ENCODE data around the gene PHC2. TPM values are rescaled to one million over a fixed set of nuclear protein-coding genes. Genes with fewer than 3 reads are reported as not detected.

PHC2 gene
- total and polyA plus RNA-seq, 9 of the 15 experiments (the other 6 are each of a cell fraction or from before 2014, with no cell fraction given) = 3.1 to 67.6 (median 34.6) TPM

GRCh38 chr1:33361532-33362235 is 69.2 kb downstream of the PHC2 start (continued):
- TF ChIP-seq, protein P1, sequence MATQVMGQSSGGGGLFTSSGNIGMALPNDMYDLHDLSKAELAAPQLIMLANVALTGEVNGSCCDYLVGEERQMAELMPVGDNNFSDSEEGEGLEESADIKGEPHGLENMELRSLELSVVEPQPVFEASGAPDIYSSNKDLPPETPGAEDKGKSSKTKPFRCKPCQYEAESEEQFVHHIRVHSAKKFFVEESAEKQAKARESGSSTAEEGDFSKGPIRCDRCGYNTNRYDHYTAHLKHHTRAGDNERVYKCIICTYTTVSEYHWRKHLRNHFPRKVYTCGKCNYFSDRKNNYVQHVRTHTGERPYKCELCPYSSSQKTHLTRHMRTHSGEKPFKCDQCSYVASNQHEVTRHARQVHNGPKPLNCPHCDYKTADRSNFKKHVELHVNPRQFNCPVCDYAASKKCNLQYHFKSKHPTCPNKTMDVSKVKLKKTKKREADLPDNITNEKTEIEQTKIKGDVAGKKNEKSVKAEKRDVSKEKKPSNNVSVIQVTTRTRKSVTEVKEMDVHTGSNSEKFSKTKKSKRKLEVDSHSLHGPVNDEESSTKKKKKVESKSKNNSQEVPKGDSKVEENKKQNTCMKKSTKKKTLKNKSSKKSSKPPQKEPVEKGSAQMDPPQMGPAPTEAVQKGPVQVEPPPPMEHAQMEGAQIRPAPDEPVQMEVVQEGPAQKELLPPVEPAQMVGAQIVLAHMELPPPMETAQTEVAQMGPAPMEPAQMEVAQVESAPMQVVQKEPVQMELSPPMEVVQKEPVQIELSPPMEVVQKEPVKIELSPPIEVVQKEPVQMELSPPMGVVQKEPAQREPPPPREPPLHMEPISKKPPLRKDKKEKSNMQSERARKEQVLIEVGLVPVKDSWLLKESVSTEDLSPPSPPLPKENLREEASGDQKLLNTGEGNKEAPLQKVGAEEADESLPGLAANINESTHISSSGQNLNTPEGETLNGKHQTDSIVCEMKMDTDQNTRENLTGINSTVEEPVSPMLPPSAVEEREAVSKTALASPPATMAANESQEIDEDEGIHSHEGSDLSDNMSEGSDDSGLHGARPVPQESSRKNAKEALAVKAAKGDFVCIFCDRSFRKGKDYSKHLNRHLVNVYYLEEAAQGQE (IDR thresholded peaks at IDR 0.05; ENCODE audit: borderline replicate concordance) = no peak
- TF ChIP-seq, protein P1 (CRISPR knock-in tag; IDR thresholded peaks at IDR 0.05; ENCODE audit: low read depth) = no peak
- TF ChIP-seq GABPA (tag; conservative IDR thresholded peaks at IDR 0.05; ENCODE audit: low read depth) (peak; percentile 72), WHSC1 (IDR thresholded peaks at IDR 0.05; ENCODE audit: low read length) (no peak), KAT8 (IDR thresholded peaks at IDR 0.05; ENCODE audit: low read depth) (no peak), TSC22D4 (tag; IDR thresholded peaks at IDR 0.05) (no peak), FOS (IDR thresholded peaks at IDR 0.05; ENCODE audit: extremely low read depth, insufficient read length) (no peak), VEZF1 (CRISPR knock-in tag; IDR thresholded peaks at IDR 0.05) (peak; percentile 64; the same call in 1 of the 2 replicates), ZBTB1 (CRISPR knock-in tag; IDR thresholded peaks at IDR 0.05; ENCODE audit: borderline replicate concordance, low read depth) (no peak), ZSCAN29 (IDR thresholded peaks at IDR 0.05) (no peak), NEUROD1 (IDR thresholded peaks at IDR 0.05; ENCODE audit: borderline replicate concordance, low read depth, low read length, partially characterized antibody) (no peak), CBX2 (IDR thresholded peaks at IDR 0.05; ENCODE audit: insufficient read depth, low read length, poor library complexity, severe bottlenecking) (no peak), BDP1 (IDR thresholded peaks at IDR 0.05; ENCODE audit: insufficient read depth, insufficient read length) (no peak)
- TF ChIP-seq, protein P2, sequence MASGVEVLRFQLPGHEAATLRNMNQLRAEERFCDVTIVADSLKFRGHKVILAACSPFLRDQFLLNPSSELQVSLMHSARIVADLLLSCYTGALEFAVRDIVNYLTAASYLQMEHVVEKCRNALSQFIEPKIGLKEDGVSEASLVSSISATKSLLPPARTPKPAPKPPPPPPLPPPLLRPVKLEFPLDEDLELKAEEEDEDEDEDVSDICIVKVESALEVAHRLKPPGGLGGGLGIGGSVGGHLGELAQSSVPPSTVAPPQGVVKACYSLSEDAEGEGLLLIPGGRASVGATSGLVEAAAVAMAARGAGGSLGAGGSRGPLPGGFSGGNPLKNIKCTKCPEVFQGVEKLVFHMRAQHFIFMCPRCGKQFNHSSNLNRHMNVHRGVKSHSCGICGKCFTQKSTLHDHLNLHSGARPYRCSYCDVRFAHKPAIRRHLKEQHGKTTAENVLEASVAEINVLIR (CRISPR knock-in tag; IDR thresholded peaks at IDR 0.05) = no peak
- TF ChIP-seq, protein P3, sequence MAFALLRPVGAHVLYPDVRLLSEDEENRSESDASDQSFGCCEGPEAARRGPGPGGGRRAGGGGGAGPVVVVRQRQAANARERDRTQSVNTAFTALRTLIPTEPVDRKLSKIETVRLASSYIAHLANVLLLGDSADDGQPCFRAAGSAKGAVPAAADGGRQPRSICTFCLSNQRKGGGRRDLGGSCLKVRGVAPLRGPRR (CRISPR knock-in tag; IDR thresholded peaks at IDR 0.05) = no peak
- TF ChIP-seq, protein P4, sequence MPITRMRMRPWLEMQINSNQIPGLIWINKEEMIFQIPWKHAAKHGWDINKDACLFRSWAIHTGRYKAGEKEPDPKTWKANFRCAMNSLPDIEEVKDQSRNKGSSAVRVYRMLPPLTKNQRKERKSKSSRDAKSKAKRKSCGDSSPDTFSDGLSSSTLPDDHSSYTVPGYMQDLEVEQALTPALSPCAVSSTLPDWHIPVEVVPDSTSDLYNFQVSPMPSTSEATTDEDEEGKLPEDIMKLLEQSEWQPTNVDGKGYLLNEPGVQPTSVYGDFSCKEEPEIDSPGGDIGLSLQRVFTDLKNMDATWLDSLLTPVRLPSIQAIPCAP (CRISPR knock-in tag; IDR thresholded peaks at IDR 0.05; ENCODE audit: borderline replicate concordance) = no peak

All from K562 (cell line).